Cerebellar cortex (tissue), 1 donor: Measurements from ENCODE around the gene NHLRC4.
A peak's percentile ranks its signal among the peaks of the same experiment; 100 is the strongest.

ENCODE experiments used
- DNase-seq: peaks from one replicate; pipeline ENCODE4 v3.0.0-alpha.2; 2015; ENCODE audit warnings: low spot score

The NHLRC4 gene

GRCh38 chr16:565419-566330, 1.1 kb upstream of the NHLRC4 start:
- DNase-seq = no peak

- no peak for DNase-seq
Measured at GRCh38 chr16:567373-568256, 810 bp downstream of the NHLRC4 start.

- peak; percentile 52 for DNase-seq
Measured at GRCh38 chr16:568401-569258, 1.8 kb downstream of the NHLRC4 start.

- peak; percentile 53 for DNase-seq
Measured at GRCh38 chr16:569445-570254, 2.8 kb downstream of the NHLRC4 start, which contains the start of gene PIGQ. Gene PIGQ, plus strand, starts transcription at chr16:569968. Its CDS starts 4,107 bp downstream, at chr16:574075.

- no peak for DNase-seq
Measured at GRCh38 chr16:572865-573650, 6.3 kb downstream of the NHLRC4 start.

GRCh38 chr16:574021-574760, 7.4 kb downstream of the NHLRC4 start:
- no peak for DNase-seq

- DNase-seq = no peak
Measured at GRCh38 chr16:575354-576196, 8.8 kb downstream of the NHLRC4 start.

- DNase-seq = no peak
Measured at GRCh38 chr16:576197-576822, 9.5 kb downstream of the NHLRC4 start.

GRCh38 chr16:576823-577201, 10.0 kb downstream of the NHLRC4 start:
- no peak for DNase-seq

GRCh38 chr16:577796-578195, 11.0 kb downstream of the NHLRC4 start:
- DNase-seq = no peak

- no peak for DNase-seq
Measured at GRCh38 chr16:578232-578869, 11.5 kb downstream of the NHLRC4 start.

- DNase-seq = peak; percentile 82
Measured at GRCh38 chr16:578870-579405, 12.1 kb downstream of the NHLRC4 start.

GRCh38 chr16:580141-580945, 13.5 kb downstream of the NHLRC4 start:
- no peak for DNase-seq

- no peak for DNase-seq
Measured at GRCh38 chr16:580946-581498, 14.2 kb downstream of the NHLRC4 start.

GRCh38 chr16:582218-582613, 15.4 kb downstream of the NHLRC4 start:
- DNase-seq = no peak
